Measurements from ENCODE around the gene PPP4R4. TPM values are rescaled to one million over a fixed set of nuclear protein-coding genes. Genes with fewer than 3 reads are reported as not detected.

PPP4R4 gene
- total and polyA plus RNA-seq, 4 donors = 8.0 to 13.9 (median 9.8) TPM

DNA sequence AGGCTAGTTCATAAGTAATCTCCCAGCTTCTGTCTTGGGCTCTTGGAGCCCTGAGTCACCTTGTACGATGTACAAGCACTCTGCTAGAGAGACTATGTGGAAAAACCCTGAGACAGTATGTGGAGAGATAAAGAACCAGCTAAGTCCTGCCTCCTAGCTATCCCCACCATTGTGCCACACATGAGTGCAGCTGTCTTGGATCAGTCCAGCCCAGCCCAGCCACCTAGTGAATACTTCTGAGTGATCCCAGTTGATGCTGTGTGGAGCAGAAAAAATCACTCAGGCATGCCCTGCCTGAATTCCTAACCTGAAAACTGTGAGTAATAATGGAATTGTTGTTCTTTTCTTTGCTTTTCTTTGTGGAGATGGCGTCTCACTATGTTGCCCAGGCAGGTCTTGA is 154.1 kb downstream of the PPP4R4 start:
- Histone ChIP-seq H3K27ac (ENCODE audit: low read depth, low read length) (no peak overlapping the region), H3K9me3 (ENCODE audit: control insufficient read depth, insufficient read depth, low read length) (no peaks in the 10 kb centered on the region), H3K4me1 (ENCODE audit: control insufficient read depth, insufficient read depth, low read length) (no peaks in the 10 kb centered on the region), H3K4me3 (ENCODE audit: low read depth, low read length) (no peak overlapping the region), H3K27me3 (ENCODE audit: control insufficient read depth, insufficient read depth, low read length) (no peaks in the 10 kb centered on the region), H3K36me3 (ENCODE audit: control insufficient read depth, insufficient read depth, low read length) (no peaks in the 10 kb centered on the region)
- WGBS (ENCODE audit: insufficient coverage) = 100% methylated on average over 1 of the region's 2 CpGs
- DNase-seq (ENCODE audit: low read depth in 4 of 6, low spot score in 6 of 6) = no peak

Other genes with a start within 250 kb of the PPP4R4 start
- 1 to 10 TPM; 3.3 to 3.5 TPM for gene FAM181A, start 247.0 kb upstream of the PPP4R4 start, total RNA-seq
- gene FAM181A, start 247.0 kb upstream of the PPP4R4 start, polyA plus RNA-seq (ENCODE audit: insufficient read length in 2 of 2) = 10 to 100 TPM; 11.8 to 16.0 TPM
- 1 to 10 TPM in 1 of 2 donors, under 1 TPM in 1; 0.50 to 4.0 TPM for gene ASB2, start 197.8 kb upstream of the PPP4R4 start, total RNA-seq
- gene ASB2, start 197.8 kb upstream of the PPP4R4 start, polyA plus RNA-seq (ENCODE audit: insufficient read length in 2 of 2) = 1 to 10 TPM; 1.6 to 2.1 TPM
- gene CCDC197, start 177.0 kb upstream of the PPP4R4 start, total RNA-seq = not detected
- not detected for gene CCDC197, start 177.0 kb upstream of the PPP4R4 start, polyA plus RNA-seq (ENCODE audit: insufficient read length in 2 of 2)
- gene OTUB2, start 148.0 kb upstream of the PPP4R4 start, total RNA-seq = 1 to 10 TPM; 3.6 to 4.1 TPM
- gene OTUB2, start 148.0 kb upstream of the PPP4R4 start, polyA plus RNA-seq (ENCODE audit: insufficient read length in 2 of 2) = 1 to 10 TPM; 4.6 to 5.8 TPM
- 100 to 1,000 TPM; 142 to 259 TPM for gene DDX24, start 93.1 kb upstream of the PPP4R4 start, total RNA-seq
- 100 to 1,000 TPM; 242 to 263 TPM for gene DDX24, start 93.1 kb upstream of the PPP4R4 start, polyA plus RNA-seq (ENCODE audit: insufficient read length in 2 of 2)
- gene IFI27L1, start 93.0 kb upstream of the PPP4R4 start, total RNA-seq = 10 to 100 TPM; 14.0 to 74.2 TPM
- 10 to 100 TPM; 64.2 to 74.7 TPM for gene IFI27L1, start 93.0 kb upstream of the PPP4R4 start, polyA plus RNA-seq (ENCODE audit: insufficient read length in 2 of 2)
- gene IFI27, start 63.6 kb upstream of the PPP4R4 start, total RNA-seq = 100 to 1,000 TPM in 1 of 2 donors, 10 to 100 TPM in 1; 35.9 to 133 TPM
- gene IFI27, start 63.6 kb upstream of the PPP4R4 start, polyA plus RNA-seq (ENCODE audit: insufficient read length in 2 of 2) = 10 to 100 TPM; 36.8 to 48.3 TPM
- 100 to 1,000 TPM in 1 of 2 donors, 10 to 100 TPM in 1; 38.4 to 110 TPM for gene IFI27L2, start 44.7 kb upstream of the PPP4R4 start, total RNA-seq
- 100 to 1,000 TPM in 1 of 2 donors, 10 to 100 TPM in 1; 96.4 to 114 TPM for gene IFI27L2, start 44.7 kb upstream of the PPP4R4 start, polyA plus RNA-seq (ENCODE audit: insufficient read length in 2 of 2)
- under 1 TPM in 1 of 2 donors, not detected in 1; 0.06 TPM for gene SERPINA10, start 118.9 kb downstream of the PPP4R4 start, total RNA-seq
- gene SERPINA10, start 118.9 kb downstream of the PPP4R4 start, polyA plus RNA-seq (ENCODE audit: insufficient read length in 2 of 2) = under 1 TPM; 0.13 to 0.26 TPM
- gene SERPINA6, start 149.0 kb downstream of the PPP4R4 start, total RNA-seq = under 1 TPM in 1 of 2 donors, not detected in 1; 0.06 TPM
- not detected for gene SERPINA6, start 149.0 kb downstream of the PPP4R4 start, polyA plus RNA-seq (ENCODE audit: insufficient read length in 2 of 2)
- not detected for gene SERPINA2, start 192.4 kb downstream of the PPP4R4 start, total RNA-seq
- not detected for gene SERPINA2, start 192.4 kb downstream of the PPP4R4 start, polyA plus RNA-seq (ENCODE audit: insufficient read length in 2 of 2)
- 1 to 10 TPM; 5.9 to 8.6 TPM for gene SERPINA1, start 214.3 kb downstream of the PPP4R4 start, total RNA-seq
- gene SERPINA1, start 214.3 kb downstream of the PPP4R4 start, polyA plus RNA-seq (ENCODE audit: insufficient read length in 2 of 2) = 1 to 10 TPM; 3.8 to 6.6 TPM

Measured in spinal cord (tissue), 10 donors.